Stimulated activated memory B cell treated with anti-CD40 and anti-IgM and Interleukin-4, amounts not matched to agents 10 μg/mL and 1 μg/mL and 100 μg/mL, for 72 hours (primary cell): ENCODE data around the gene WDR76.

ENCODE experiments used
- ATAC-seq: fragments of 150-1000 bp; cut with Tn5 transposase; 2 replicates; pipeline ENCODE4 v1.10.0; 2021
- H3K27ac Mint-ChIP-seq: one replicate; pipeline ENCODE4 v1.8.0; 2022; ENCODE audit warnings: mild to moderate bottlenecking, mixed read lengths
- H3K27me3 Mint-ChIP-seq: one replicate; pipeline ENCODE4 v1.8.0; 2022; ENCODE audit warnings: mixed read lengths
- H3K36me3 Mint-ChIP-seq: one replicate; pipeline ENCODE4 v1.8.0; 2022; ENCODE audit warnings: mixed read lengths
- H3K4me1 Mint-ChIP-seq: one replicate; pipeline ENCODE4 v1.8.0; 2022; ENCODE audit warnings: mixed read lengths
- H3K4me3 Mint-ChIP-seq: one replicate; pipeline ENCODE4 v1.8.0; 2022; ENCODE audit warnings: mild to moderate bottlenecking, moderate library complexity, mixed read lengths
- H3K9me3 Mint-ChIP-seq: one replicate; pipeline ENCODE4 v1.8.0; 2022; ENCODE audit warnings: mixed read lengths

The WDR76 gene

DNA sequence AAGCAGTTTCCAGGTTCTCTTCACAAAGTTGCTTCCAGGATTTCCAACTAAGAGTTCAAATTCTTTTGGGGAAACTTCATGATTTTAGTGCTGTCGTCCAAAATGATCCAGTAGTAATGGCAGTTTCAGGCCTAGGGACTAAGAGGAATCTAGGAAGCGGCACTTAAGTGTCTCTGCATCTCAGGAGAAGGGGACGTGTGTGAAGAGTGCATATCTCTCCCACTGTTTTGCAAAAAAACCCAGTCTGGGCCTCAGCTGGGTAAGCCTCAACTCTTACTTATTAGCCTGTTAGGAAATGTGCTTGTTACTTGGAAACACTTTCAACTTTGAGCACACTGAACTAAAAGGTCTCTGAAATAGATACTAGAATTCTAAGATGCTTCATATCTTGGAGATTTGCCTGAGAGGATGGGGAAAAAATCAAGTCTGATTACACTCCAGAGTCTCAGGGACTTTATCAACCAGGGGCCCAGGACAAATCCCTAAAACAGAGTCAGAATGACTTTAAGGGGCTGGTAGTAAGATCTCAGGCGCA lies 81.8 kb downstream of the WDR76 start:
- Mint-ChIP-seq H3K4me1 (peaks cover 6% of the 10 kb centered on the region), H3K36me3 (no peaks in the 10 kb centered on the region), H3K27ac (no peak overlapping the region), H3K27me3 (no peaks in the 10 kb centered on the region), H3K9me3 (no peaks in the 10 kb centered on the region), H3K4me3 (no peak overlapping the region)
- no peak for ATAC-seq

DNA sequence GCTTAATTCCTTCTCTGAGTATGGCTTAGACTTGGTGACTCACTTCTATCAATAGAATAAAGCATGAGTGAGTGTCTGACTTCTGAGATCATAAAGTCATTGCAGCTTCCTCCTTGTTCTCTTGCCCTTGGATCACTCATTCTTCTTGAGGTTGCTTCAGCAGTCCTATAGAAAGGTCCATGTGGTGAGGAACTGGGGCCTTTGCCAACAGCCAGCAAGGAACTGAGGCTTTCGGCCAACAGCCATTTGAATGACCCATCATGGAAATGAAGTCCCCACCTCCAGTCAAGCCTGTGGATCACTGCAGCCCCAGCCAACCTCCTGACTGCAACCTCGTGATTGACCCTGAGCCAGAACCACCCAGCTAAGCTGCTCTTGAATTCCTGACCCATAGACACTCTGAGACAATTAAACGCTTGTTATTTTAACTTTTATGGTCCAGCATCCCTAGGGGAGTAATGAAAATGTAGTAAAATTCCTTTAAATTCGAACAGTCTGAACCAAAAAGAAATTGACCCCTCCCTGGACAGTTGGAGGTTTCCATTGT lies 84.5 kb downstream of the WDR76 start:
- no peaks in the 10 kb centered on the region for H3K4me1 Mint-ChIP-seq
- no peaks in the 10 kb centered on the region for H3K9me3 Mint-ChIP-seq
- no peak overlapping the region for H3K4me3 Mint-ChIP-seq
- H3K27ac Mint-ChIP-seq: no peak overlapping the region
- no peaks in the 10 kb centered on the region for H3K36me3 Mint-ChIP-seq
- no peak for ATAC-seq
- H3K27me3 Mint-ChIP-seq: no peaks in the 10 kb centered on the region

DNA sequence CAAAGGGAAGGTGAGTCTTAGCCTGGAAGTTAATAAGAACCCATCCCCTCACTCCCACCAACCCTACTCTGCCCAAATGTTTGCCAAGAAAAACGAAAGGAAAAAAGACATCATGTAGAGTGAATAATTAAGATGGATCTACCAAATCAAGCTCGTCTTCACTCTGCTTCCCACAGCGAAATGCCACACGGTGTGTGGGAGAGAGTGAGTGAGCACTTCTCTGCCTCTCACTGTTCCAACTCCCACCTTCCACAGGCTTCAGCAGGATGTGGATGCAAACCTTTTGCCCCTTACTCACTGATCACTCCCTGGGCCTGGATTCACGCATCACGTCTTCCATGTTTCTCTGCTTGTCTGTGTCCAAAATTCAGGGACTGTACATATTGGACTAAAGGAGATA lies 85.4 kb downstream of the WDR76 start:
- Mint-ChIP-seq H3K27ac (no peak overlapping the region), H3K4me1 (no peaks in the 10 kb centered on the region), H3K36me3 (no peaks in the 10 kb centered on the region), H3K9me3 (no peaks in the 10 kb centered on the region), H3K27me3 (no peaks in the 10 kb centered on the region), H3K4me3 (no peak overlapping the region)
- ATAC-seq: no peak

DNA sequence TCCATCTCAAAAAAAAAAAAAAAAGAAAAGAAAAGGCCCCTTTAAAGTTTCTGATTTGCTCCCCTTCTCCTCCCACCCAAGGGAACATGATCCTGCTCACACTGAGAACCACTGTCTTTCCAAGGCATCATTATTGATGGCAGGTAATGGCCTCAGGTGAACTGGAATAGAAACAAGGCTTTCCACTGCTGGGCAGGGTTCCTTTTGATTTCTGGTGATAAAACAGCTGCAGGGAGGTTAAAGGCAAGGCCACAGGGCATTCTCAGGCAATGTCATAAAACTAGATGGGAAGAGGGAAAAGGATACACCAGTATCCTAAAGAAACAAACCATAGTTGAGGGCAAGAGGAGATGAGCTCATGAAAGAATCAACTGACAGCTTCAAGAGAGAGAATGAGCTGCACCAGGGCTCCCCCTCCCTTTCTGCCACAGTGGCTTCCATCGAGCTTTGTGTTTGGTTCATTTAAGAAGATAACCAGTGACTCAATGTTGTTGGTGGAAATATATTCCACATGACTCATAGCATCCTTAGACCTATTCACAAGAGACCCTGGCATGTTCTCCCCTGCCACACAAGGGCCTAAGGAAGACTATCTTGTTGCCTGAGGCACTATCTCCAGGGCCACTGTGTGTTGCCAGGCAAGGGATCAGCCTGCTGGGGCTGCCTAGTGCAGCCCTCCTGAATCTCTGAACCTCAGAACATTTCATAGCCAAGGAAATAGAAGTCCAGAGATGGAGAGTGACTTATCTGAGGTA lies 86.4 kb downstream of the WDR76 start:
- Mint-ChIP-seq H3K4me3 (no peak overlapping the region), H3K9me3 (no peaks in the 10 kb centered on the region), H3K4me1 (no peaks in the 10 kb centered on the region), H3K27me3 (no peaks in the 10 kb centered on the region), H3K27ac (no peak overlapping the region), H3K36me3 (no peaks in the 10 kb centered on the region)
- no peak for ATAC-seq

DNA sequence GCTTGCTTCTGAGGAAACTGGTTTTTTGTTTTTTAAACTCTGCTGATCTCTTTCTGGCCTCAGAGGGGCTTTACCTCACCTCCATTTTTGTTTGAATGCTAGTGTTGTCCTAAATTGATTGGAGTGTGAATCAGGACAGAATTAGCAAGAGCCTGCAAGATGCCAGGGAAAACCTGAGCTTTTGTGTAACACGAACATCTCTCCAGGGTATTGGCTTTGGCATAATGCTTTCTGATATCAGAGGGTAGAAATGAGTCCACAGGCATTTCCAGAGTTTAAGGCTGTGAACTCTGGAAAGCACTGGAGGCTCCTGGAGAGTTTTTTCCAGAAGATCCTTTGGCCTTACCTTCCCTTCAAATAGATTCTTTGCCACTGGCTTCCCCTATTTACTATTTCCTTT lies 87.1 kb downstream of the WDR76 start:
- no peak for ATAC-seq
- Mint-ChIP-seq H3K4me1 (no peaks in the 10 kb centered on the region), H3K9me3 (no peaks in the 10 kb centered on the region), H3K36me3 (no peaks in the 10 kb centered on the region), H3K27me3 (no peaks in the 10 kb centered on the region), H3K4me3 (no peak overlapping the region), H3K27ac (peak overlapping the region; percentile 25)

DNA sequence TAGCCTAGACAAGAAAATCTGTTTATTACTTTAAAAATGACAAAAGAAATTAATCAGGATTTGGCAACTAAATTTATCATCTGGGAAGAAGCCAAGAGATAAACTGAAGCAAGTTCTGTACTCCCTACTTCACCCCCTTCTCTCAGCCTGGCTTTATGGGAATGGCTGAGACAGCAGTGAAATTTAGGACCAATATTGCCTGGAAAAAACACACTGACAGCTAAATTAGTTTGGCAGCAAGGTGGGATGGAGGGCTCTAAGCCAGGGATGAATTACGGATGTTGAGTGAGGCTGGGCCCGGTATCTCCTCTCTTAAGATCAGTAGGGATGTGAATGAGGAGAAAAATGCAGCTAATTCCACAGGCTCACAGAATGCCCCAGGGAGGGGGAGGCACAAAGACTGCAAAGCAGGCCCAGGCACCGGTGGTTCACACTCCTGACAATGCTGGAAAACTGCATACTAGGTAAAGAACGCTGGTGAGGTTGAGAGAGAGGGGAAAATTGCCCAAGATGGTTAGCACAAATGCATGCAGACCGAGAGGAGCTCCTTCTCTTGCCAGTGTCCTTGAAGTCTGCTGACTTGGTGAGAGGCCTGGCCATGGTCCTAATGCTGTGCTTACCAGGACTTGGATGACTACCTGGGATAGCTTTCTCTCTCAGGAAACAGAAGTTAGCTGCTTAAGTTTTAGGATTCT lies 89.0 kb downstream of the WDR76 start:
- H3K9me3 Mint-ChIP-seq: no peaks in the 10 kb centered on the region
- no peaks in the 10 kb centered on the region for H3K36me3 Mint-ChIP-seq
- no peak for ATAC-seq
- no peak overlapping the region for H3K4me3 Mint-ChIP-seq
- H3K4me1 Mint-ChIP-seq: no peaks in the 10 kb centered on the region
- no peaks in the 10 kb centered on the region for H3K27me3 Mint-ChIP-seq
- H3K27ac Mint-ChIP-seq: no peak overlapping the region

DNA sequence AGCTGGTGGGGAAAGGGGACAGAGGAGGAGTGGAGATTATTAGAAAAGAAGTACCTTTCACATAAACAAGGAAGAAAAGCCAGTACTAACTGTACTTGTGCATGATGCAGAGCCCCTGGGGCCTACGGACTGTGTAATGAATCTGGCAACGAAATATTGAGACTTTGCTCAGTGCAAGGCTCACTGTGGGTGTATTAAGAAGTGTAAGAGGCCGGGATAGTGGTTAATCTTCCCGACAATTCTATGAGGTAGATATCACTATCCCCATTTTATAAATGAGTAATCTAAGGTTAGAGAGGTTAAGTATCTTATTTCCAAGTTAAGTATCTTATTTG lies 89.5 kb downstream of the WDR76 start:
- Mint-ChIP-seq H3K4me1 (no peaks in the 10 kb centered on the region), H3K9me3 (no peaks in the 10 kb centered on the region), H3K4me3 (no peak overlapping the region), H3K27me3 (no peaks in the 10 kb centered on the region), H3K27ac (no peak overlapping the region), H3K36me3 (no peaks in the 10 kb centered on the region)
- ATAC-seq: no peak
